Activated T-cell treated with anti-CD3 and anti-CD28 coated beads for 1 hour (primary cell): ENCODE results near the gene STXBP1.

Experiments
- DNase-seq: peaks from one replicate; pipeline ENCODE4 v3.0.0-alpha.2; 2020; ENCODE audit warnings: low read depth

STXBP1 gene

GRCh38 chr9:127693697-127694096, 81.6 kb downstream of the STXBP1 start:
- DNase-seq, result no peak

GRCh38 chr9:127694890-127695720, 83.0 kb downstream of the STXBP1 start:
- DNase-seq, result no peak

- no peak for DNase-seq
Measured at GRCh38 chr9:127697575-127697974, 85.5 kb downstream of the STXBP1 start.

- no peak for DNase-seq
Measured at GRCh38 chr9:127698386-127698785, 86.3 kb downstream of the STXBP1 start.

GRCh38 chr9:127698985-127699670, 87.1 kb downstream of the STXBP1 start:
- DNase-seq, result peak; percentile 67

- DNase-seq, result no peak
Measured at GRCh38 chr9:127700140-127700539, 88.1 kb downstream of the STXBP1 start.

- no peak for DNase-seq
Measured at GRCh38 chr9:127700594-127701255, 88.6 kb downstream of the STXBP1 start.

GRCh38 chr9:127703289-127703946, 91.3 kb downstream of the STXBP1 start:
- DNase-seq, result no peak

GRCh38 chr9:127705577-127706379, 93.7 kb downstream of the STXBP1 start:
- DNase-seq, result no peak

- DNase-seq, result no peak
Measured at GRCh38 chr9:127706836-127707241, 94.8 kb downstream of the STXBP1 start, which contains the start of gene CFAP157. CFAP157 (plus strand) TSS chr9:127706988; CDS start chr9:127707032, 44 bp downstream.

GRCh38 chr9:127707766-127708165, 95.7 kb downstream of the STXBP1 start:
- peak; percentile 27 for DNase-seq

GRCh38 chr9:127708952-127709587, 97.0 kb downstream of the STXBP1 start:
- DNase-seq, result no peak

- DNase-seq, result no peak
Measured at GRCh38 chr9:127710204-127710783, 98.2 kb downstream of the STXBP1 start.

- no peak for DNase-seq
Measured at GRCh38 chr9:127711226-127711701, 99.2 kb downstream of the STXBP1 start.

GRCh38 chr9:127711831-127712274, 99.8 kb downstream of the STXBP1 start:
- DNase-seq, result no peak

- DNase-seq, result no peak
Measured at GRCh38 chr9:127712371-127712770, 100.3 kb downstream of the STXBP1 start.

- DNase-seq, result no peak
Measured at GRCh38 chr9:127712867-127713266, 100.8 kb downstream of the STXBP1 start.

GRCh38 chr9:127714020-127714750, 102.1 kb downstream of the STXBP1 start:
- DNase-seq, result no peak

GRCh38 chr9:127714951-127715469, 102.9 kb downstream of the STXBP1 start:
- DNase-seq, result no peak
